Loucy (cell line): ENCODE data around the gene VWDE.

Experiments
- H2AFZ ChIP-seq: fragments of 200-600 bp; sonication (generic); 2 replicates; pipeline ENCODE4 v1.6.0; 2016; ENCODE audit warnings: antibody characterized with exemption, mild to moderate bottlenecking, low read length, moderate library complexity
- H3F3A ChIP-seq: fragments of 200-600 bp; 2 replicates; pipeline ENCODE4 v1.6.0; 2016; ENCODE audit warnings: antibody characterized with exemption, low read depth, mild to moderate bottlenecking
- H3K27me3 ChIP-seq: fragments of 200-600 bp; sonication (generic); 2 replicates; pipeline ENCODE4 v1.6.1; 2014; ENCODE audit warnings: low read length, mild to moderate bottlenecking; ENCODE audit not compliant: insufficient read depth, poor library complexity, severe bottlenecking
- H3K36me3 ChIP-seq: fragments of 200-600 bp; sonication (generic); 2 replicates; pipeline ENCODE4 v1.6.1; 2016; ENCODE audit warnings: low read length; ENCODE audit not compliant: insufficient read depth
- H3K4me1 ChIP-seq: fragments of 200-600 bp; sonication (generic); 2 replicates; pipeline ENCODE4 v1.5.1; 2014; ENCODE audit warnings: low read length, mild to moderate bottlenecking; ENCODE audit not compliant: insufficient read depth, poor library complexity, severe bottlenecking
- H3K4me2 ChIP-seq: fragments of 200-600 bp; sonication (generic); 2 replicates; pipeline ENCODE4 v1.6.0; 2014; ENCODE audit warnings: antibody characterized with exemption, low read length, low read depth, mild to moderate bottlenecking; ENCODE audit not compliant: poor library complexity, severe bottlenecking
- H3K4me3 ChIP-seq: fragments of 200-600 bp; sonication (generic); 2 replicates; pipeline ENCODE4 v1.5.1; 2014; ENCODE audit warnings: low read length, mild to moderate bottlenecking, mixed read lengths; ENCODE audit not compliant: poor library complexity, severe bottlenecking
- H3K79me2 ChIP-seq: fragments of 200-600 bp; sonication (generic); 2 replicates; pipeline ENCODE4 v1.6.1; 2014; ENCODE audit warnings: low read length; ENCODE audit not compliant: insufficient read depth
- H3K9ac ChIP-seq: fragments of 200-600 bp; sonication (generic); 2 replicates; pipeline ENCODE4 v1.6.0; 2014; ENCODE audit warnings: mild to moderate bottlenecking, low read depth, low read length, moderate library complexity; ENCODE audit not compliant: poor library complexity, severe bottlenecking
- H3K9me2 ChIP-seq: fragments of 200-600 bp; sonication (generic); replicated peaks from 2 replicates; pipeline ENCODE4 v1.6.1; 2016; ENCODE audit warnings: low read depth, low read length, mixed read lengths
- H3K9me3 ChIP-seq: fragments of 200-600 bp; sonication (generic); 2 replicates; pipeline ENCODE4 v1.6.1; 2014; ENCODE audit warnings: mild to moderate bottlenecking, antibody characterized with exemption, low read length, low read depth; ENCODE audit not compliant: insufficient read depth
- H4K20me1 ChIP-seq: fragments of 200-600 bp; sonication (generic); 2 replicates; pipeline ENCODE4 v1.6.0; 2014; ENCODE audit warnings: antibody characterized with exemption, low read length, mild to moderate bottlenecking; ENCODE audit not compliant: insufficient read depth, poor library complexity, severe bottlenecking
- EZH2phosphoT487 ChIP-seq: fragments of 200-600 bp; IDR thresholded peaks from 2 replicates; pipeline ENCODE4 v1.6.1; 2018; ENCODE audit warnings: antibody characterized with exemption, mild to moderate bottlenecking, moderate library complexity, borderline replicate concordance
- TF ChIP-seq, protein P1 (sequence below): fragments of 200-600 bp; sonication (generic); conservative IDR thresholded peaks from 2 replicates; pipeline ENCODE4 v1.5.1; 2014; ENCODE audit warnings: mild to moderate bottlenecking, antibody characterized with exemption, low read length

The VWDE gene

GRCh38 chr7:12291870-12292269, 111.8 kb downstream of the VWDE start:
- Histone ChIP-seq H3K4me1 (no peaks in the 10 kb centered on the region), H3K4me2 (no peak overlapping the region), H3K27me3 (no peaks in the 10 kb centered on the region), H3K79me2 (no peaks in the 10 kb centered on the region), H3K9me3 (peaks cover 6% of the 10 kb centered on the region; the same call in 1 of the 2 replicates), H3K9me2 (no peaks in the 10 kb centered on the region), H2AFZ (no peak overlapping the region), H3F3A (no peaks in the 10 kb centered on the region), H3K4me3 (no peak overlapping the region), H3K36me3 (no peaks in the 10 kb centered on the region), H3K9ac (no peak overlapping the region), H4K20me1 (no peaks in the 10 kb centered on the region)
- TF ChIP-seq, protein P1, sequence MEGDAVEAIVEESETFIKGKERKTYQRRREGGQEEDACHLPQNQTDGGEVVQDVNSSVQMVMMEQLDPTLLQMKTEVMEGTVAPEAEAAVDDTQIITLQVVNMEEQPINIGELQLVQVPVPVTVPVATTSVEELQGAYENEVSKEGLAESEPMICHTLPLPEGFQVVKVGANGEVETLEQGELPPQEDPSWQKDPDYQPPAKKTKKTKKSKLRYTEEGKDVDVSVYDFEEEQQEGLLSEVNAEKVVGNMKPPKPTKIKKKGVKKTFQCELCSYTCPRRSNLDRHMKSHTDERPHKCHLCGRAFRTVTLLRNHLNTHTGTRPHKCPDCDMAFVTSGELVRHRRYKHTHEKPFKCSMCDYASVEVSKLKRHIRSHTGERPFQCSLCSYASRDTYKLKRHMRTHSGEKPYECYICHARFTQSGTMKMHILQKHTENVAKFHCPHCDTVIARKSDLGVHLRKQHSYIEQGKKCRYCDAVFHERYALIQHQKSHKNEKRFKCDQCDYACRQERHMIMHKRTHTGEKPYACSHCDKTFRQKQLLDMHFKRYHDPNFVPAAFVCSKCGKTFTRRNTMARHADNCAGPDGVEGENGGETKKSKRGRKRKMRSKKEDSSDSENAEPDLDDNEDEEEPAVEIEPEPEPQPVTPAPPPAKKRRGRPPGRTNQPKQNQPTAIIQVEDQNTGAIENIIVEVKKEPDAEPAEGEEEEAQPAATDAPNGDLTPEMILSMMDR = peak; percentile 49
- TF ChIP-seq EZH2phosphoT487 = no peak

- Histone ChIP-seq H3K36me3 (no peaks in the 10 kb centered on the region), H2AFZ (no peak overlapping the region), H3K27me3 (no peaks in the 10 kb centered on the region), H3F3A (no peaks in the 10 kb centered on the region), H3K9me3 (peaks cover 6% of the 10 kb centered on the region; the same call in 1 of the 2 replicates), H3K79me2 (no peaks in the 10 kb centered on the region), H3K4me3 (no peak overlapping the region), H3K9me2 (no peaks in the 10 kb centered on the region), H4K20me1 (no peaks in the 10 kb centered on the region), H3K4me1 (no peaks in the 10 kb centered on the region), H3K4me2 (no peak overlapping the region), H3K9ac (no peak overlapping the region)
- TF ChIP-seq, protein P1 = no peak
- TF ChIP-seq EZH2phosphoT487 = no peak
These were observed 112.9 kb downstream of the VWDE start for GRCh38 chr7:12290761-12291160.

GRCh38 chr7:12289996-12290395, 113.7 kb downstream of the VWDE start:
- no peaks in the 10 kb centered on the region for H3K4me1 ChIP-seq
- no peak overlapping the region for H2AFZ ChIP-seq
- H3K27me3 ChIP-seq = no peaks in the 10 kb centered on the region
- peaks cover 6% of the 10 kb centered on the region; the same call in 1 of the 2 replicates for H3K9me3 ChIP-seq
- no peaks in the 10 kb centered on the region for H3K9me2 ChIP-seq
- no peaks in the 10 kb centered on the region for H3K79me2 ChIP-seq
- no peak overlapping the region for H3K4me2 ChIP-seq
- no peak for TF ChIP-seq EZH2phosphoT487
- TF ChIP-seq, protein P1 = no peak
- no peak overlapping the region for H3K4me3 ChIP-seq
- no peak overlapping the region for H3K9ac ChIP-seq
- H4K20me1 ChIP-seq = no peaks in the 10 kb centered on the region
- H3K36me3 ChIP-seq = no peaks in the 10 kb centered on the region
- H3F3A ChIP-seq = no peaks in the 10 kb centered on the region
